KMS-11 (cell line): ENCODE data around the gene ALX1.

ENCODE experiments used
- H2AFZ ChIP-seq: fragments of 200-600 bp; sonication (generic); 2 replicates; pipeline ENCODE4 v1.6.1; 2016; ENCODE audit warnings: antibody characterized with exemption, mixed run types, low read depth
- H3K27ac ChIP-seq: fragments of 200-600 bp; sonication (generic); 2 replicates; pipeline ENCODE4 v1.6.1; 2016; ENCODE audit warnings: mild to moderate bottlenecking, mixed run types
- H3K27me3 ChIP-seq: fragments of 200-600 bp; sonication (generic); 2 replicates; pipeline ENCODE4 v1.6.1; 2017; ENCODE audit warnings: mild to moderate bottlenecking, low read depth, mixed run types, moderate library complexity; ENCODE audit not compliant: insufficient read depth
- H3K36me3 ChIP-seq: fragments of 200-600 bp; sonication (generic); 2 replicates; pipeline ENCODE4 v1.6.1; 2017; ENCODE audit warnings: mild to moderate bottlenecking, mixed run types; ENCODE audit not compliant: insufficient read depth
- H3K4me1 ChIP-seq: fragments of 200-600 bp; sonication (generic); 2 replicates; pipeline ENCODE4 v1.6.1; 2016; ENCODE audit warnings: mild to moderate bottlenecking, low read depth, mixed run types; ENCODE audit not compliant: poor library complexity, severe bottlenecking
- H3K4me2 ChIP-seq: fragments of 200-600 bp; sonication (generic); 2 replicates; pipeline ENCODE4 v1.7.0; 2016; ENCODE audit warnings: mild to moderate bottlenecking, mixed run types
- H3K4me3 ChIP-seq: fragments of 200-600 bp; sonication (generic); IDR thresholded peaks from 2 replicates; pipeline ENCODE4 v1.6.1; 2017; ENCODE audit warnings: low read depth, low read length, mixed read lengths; ENCODE audit not compliant: insufficient read depth
- H3K79me2 ChIP-seq: fragments of 200-600 bp; sonication (generic); 2 replicates; pipeline ENCODE4 v1.6.1; 2016; ENCODE audit warnings: low read depth, mixed run types; ENCODE audit not compliant: insufficient read depth
- H3K9ac ChIP-seq: fragments of 200-600 bp; sonication (generic); 2 replicates; pipeline ENCODE4 v1.6.1; 2016; ENCODE audit warnings: mild to moderate bottlenecking, mixed run types
- H4K20me1 ChIP-seq: fragments of 200-600 bp; sonication (generic); 2 replicates; pipeline ENCODE4 v1.6.1; 2016; ENCODE audit warnings: mild to moderate bottlenecking, mixed run types; ENCODE audit not compliant: insufficient read depth
- TF ChIP-seq, protein P1 (sequence below): fragments of 200-600 bp; sonication (generic); conservative IDR thresholded peaks from 2 replicates; pipeline ENCODE4 v1.6.1; 2017; ENCODE audit warnings: low read depth, mild to moderate bottlenecking, antibody characterized with exemption, low read length, moderate library complexity, mixed read lengths

Gene ALX1

DNA sequence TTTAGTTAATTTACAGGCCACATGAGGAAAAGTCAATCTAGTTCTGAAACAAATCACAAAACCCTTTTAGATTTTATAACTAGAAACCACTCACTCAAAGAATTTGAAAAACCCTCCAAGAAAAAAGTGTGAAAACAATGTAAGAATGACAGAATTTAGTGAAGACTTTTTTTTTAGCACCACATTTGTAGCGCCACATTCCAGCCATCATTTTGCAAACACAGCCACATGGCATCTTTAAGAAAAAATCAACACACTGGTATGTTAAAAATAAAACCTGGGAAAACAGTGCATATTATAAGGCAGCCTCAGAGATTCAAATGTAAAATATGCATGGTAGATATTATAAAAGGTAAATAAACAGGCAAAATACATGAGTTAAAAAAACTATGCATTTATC is 22.3 kb upstream of the ALX1 start:
- H3K36me3 ChIP-seq = no peaks in the 10 kb centered on the region
- TF ChIP-seq, protein P1, sequence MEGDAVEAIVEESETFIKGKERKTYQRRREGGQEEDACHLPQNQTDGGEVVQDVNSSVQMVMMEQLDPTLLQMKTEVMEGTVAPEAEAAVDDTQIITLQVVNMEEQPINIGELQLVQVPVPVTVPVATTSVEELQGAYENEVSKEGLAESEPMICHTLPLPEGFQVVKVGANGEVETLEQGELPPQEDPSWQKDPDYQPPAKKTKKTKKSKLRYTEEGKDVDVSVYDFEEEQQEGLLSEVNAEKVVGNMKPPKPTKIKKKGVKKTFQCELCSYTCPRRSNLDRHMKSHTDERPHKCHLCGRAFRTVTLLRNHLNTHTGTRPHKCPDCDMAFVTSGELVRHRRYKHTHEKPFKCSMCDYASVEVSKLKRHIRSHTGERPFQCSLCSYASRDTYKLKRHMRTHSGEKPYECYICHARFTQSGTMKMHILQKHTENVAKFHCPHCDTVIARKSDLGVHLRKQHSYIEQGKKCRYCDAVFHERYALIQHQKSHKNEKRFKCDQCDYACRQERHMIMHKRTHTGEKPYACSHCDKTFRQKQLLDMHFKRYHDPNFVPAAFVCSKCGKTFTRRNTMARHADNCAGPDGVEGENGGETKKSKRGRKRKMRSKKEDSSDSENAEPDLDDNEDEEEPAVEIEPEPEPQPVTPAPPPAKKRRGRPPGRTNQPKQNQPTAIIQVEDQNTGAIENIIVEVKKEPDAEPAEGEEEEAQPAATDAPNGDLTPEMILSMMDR = no peak
- H2AFZ ChIP-seq = no peak overlapping the region
- H3K9ac ChIP-seq = no peak overlapping the region
- no peak overlapping the region for H3K4me2 ChIP-seq
- no peaks in the 10 kb centered on the region for H3K79me2 ChIP-seq
- no peak overlapping the region for H3K27ac ChIP-seq
- H4K20me1 ChIP-seq = no peaks in the 10 kb centered on the region
- no peaks in the 10 kb centered on the region for H3K27me3 ChIP-seq
- H3K4me3 ChIP-seq = no peak overlapping the region
- H3K4me1 ChIP-seq = no peaks in the 10 kb centered on the region

DNA sequence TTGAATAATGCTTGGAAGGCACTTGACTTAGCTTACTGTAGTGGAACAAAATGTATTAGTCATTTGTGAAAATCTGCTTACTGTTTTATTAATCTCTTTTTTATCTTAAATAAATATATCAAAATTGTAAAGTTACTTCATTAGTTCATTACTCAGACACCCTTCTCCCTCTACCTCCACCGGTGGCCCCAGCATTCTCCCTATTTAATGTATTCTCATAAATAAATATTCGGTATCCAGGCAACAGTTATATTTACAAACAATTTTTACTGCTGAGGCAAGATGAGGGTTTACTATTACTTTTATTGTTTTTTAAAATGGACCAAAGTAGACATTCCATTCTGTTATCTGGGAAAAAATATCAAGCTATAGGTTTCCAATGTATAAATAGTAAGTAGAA is 19.6 kb upstream of the ALX1 start:
- no peaks in the 10 kb centered on the region for H3K4me1 ChIP-seq
- H3K79me2 ChIP-seq = no peaks in the 10 kb centered on the region
- no peak overlapping the region for H3K4me2 ChIP-seq
- TF ChIP-seq, protein P1 = no peak
- no peaks in the 10 kb centered on the region for H4K20me1 ChIP-seq
- H3K27ac ChIP-seq = no peak overlapping the region
- no peaks in the 10 kb centered on the region for H3K27me3 ChIP-seq
- no peaks in the 10 kb centered on the region for H3K36me3 ChIP-seq
- H3K9ac ChIP-seq = no peak overlapping the region
- H3K4me3 ChIP-seq = no peak overlapping the region
- H2AFZ ChIP-seq = no peak overlapping the region

DNA sequence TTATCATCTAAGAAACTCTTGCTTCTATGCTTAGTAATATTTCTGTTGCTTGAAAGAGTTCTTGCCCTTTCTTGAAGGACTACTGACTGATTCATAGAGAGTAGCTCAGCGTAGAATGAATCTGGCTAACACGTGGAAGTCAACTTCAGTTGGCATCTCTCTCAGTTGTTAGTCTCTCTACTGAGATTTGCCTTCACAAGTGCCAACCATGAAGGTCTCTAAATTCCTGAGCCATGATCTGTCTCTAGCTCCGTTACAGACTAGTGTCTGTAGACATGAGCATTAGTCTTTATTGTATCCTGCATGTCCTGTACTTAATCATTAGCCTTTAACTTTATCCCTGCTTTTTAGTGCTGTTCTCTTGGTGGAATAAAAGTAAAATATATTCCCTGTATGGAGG is 19.1 kb upstream of the ALX1 start:
- no peak overlapping the region for H3K4me3 ChIP-seq
- no peak overlapping the region for H2AFZ ChIP-seq
- H3K27ac ChIP-seq = no peak overlapping the region
- H3K36me3 ChIP-seq = no peaks in the 10 kb centered on the region
- no peak overlapping the region for H3K9ac ChIP-seq
- H3K4me2 ChIP-seq = no peak overlapping the region
- H3K4me1 ChIP-seq = no peaks in the 10 kb centered on the region
- no peaks in the 10 kb centered on the region for H3K79me2 ChIP-seq
- no peaks in the 10 kb centered on the region for H3K27me3 ChIP-seq
- TF ChIP-seq, protein P1 = no peak
- H4K20me1 ChIP-seq = no peaks in the 10 kb centered on the region

DNA sequence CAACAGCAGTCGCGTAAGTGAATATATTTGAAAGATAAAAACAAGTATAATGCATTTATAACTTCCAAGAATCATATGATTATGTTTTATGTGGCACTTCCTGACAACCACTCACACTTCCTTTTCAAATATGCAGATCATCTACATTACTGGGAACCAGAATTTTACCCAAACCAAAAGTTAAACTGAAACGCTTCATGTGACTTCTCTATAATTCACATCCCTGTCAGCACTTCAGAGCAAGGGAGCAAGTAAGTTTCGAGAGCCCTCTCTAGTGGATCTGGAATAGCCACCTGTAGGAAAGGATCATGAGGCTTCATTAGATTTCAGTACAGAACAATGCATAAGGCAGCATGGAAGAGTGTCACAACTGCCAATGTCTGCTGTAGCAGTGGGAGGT is 13.7 kb upstream of the ALX1 start:
- Histone ChIP-seq H3K4me3 (no peak overlapping the region), H3K4me1 (no peaks in the 10 kb centered on the region), H2AFZ (no peak overlapping the region), H3K9ac (no peak overlapping the region), H3K36me3 (no peaks in the 10 kb centered on the region), H3K79me2 (no peaks in the 10 kb centered on the region), H4K20me1 (no peaks in the 10 kb centered on the region), H3K4me2 (no peak overlapping the region), H3K27ac (no peak overlapping the region), H3K27me3 (no peaks in the 10 kb centered on the region)
- TF ChIP-seq, protein P1 = no peak
